HUES6 (cell line): ENCODE measurements around the gene ZNF433.

Source experiments
- H3K27ac ChIP-seq: 2 replicates; pipeline ENCODE4 v1.7.0; 2013; ENCODE audit warnings: low read depth, mild to moderate bottlenecking, low read length, inconsistent platforms
- H3K27me3 ChIP-seq: 2 replicates; pipeline ENCODE4 v1.6.1; 2013; ENCODE audit warnings: low read length; ENCODE audit not compliant: control insufficient read depth, insufficient read depth
- H3K36me3 ChIP-seq: 2 replicates; pipeline ENCODE4 v1.6.1; 2013; ENCODE audit warnings: low read length; ENCODE audit not compliant: control insufficient read depth, insufficient read depth
- H3K4me1 ChIP-seq: 2 replicates; pipeline ENCODE4 v1.6.1; 2013; ENCODE audit warnings: low read length; ENCODE audit not compliant: control insufficient read depth, insufficient read depth
- H3K4me3 ChIP-seq: 2 replicates; pipeline ENCODE4 v1.5.1; 2013; ENCODE audit warnings: low read depth, low read length
- H3K9ac ChIP-seq: one replicate; pipeline ENCODE4 v1.6.1; 2013; ENCODE audit warnings: mild to moderate bottlenecking, low read length
- H3K9me3 ChIP-seq: 2 replicates; pipeline ENCODE4 v1.6.1; 2013; ENCODE audit warnings: low read depth, low read length; ENCODE audit not compliant: control insufficient read depth, insufficient read depth

ZNF433 gene

GRCh38 chr19:11989112-11989456, 46.4 kb downstream of the ZNF433 start:
- Histone ChIP-seq H3K4me1 (no peaks in the 10 kb centered on the region), H3K36me3 (no peaks in the 10 kb centered on the region), H3K27me3 (no peaks in the 10 kb centered on the region), H3K9ac (no peak overlapping the region), H3K27ac (no peak overlapping the region), H3K4me3 (no peak overlapping the region), H3K9me3 (peaks cover 30% of the 10 kb centered on the region)

- Histone ChIP-seq H3K27me3 (no peaks in the 10 kb centered on the region), H3K4me1 (no peaks in the 10 kb centered on the region), H3K27ac (peak overlapping the region; percentile 62; the same call in 1 of the 2 replicates), H3K9ac (no peak overlapping the region), H3K36me3 (no peaks in the 10 kb centered on the region), H3K9me3 (peaks cover 33% of the 10 kb centered on the region), H3K4me3 (peak overlapping the region; percentile 85)
Observed at GRCh38 chr19:11987405-11988281, 47.8 kb downstream of the ZNF433 start.

- Histone ChIP-seq H3K9ac (no peak overlapping the region), H3K27ac (no peak overlapping the region)
Observed at GRCh38 chr19:11986754-11987153, 48.7 kb downstream of the ZNF433 start.

GRCh38 chr19:11984986-11985385, 50.5 kb downstream of the ZNF433 start:
- Histone ChIP-seq H3K27me3 (no peaks in the 10 kb centered on the region), H3K9ac (no peak overlapping the region), H3K27ac (no peak overlapping the region), H3K36me3 (no peaks in the 10 kb centered on the region), H3K4me1 (no peaks in the 10 kb centered on the region), H3K4me3 (no peak overlapping the region), H3K9me3 (peaks cover 50% of the 10 kb centered on the region)

More at GRCh38 chr19:11986754-11987153, 48.7 kb downstream of the ZNF433 start:
- Histone ChIP-seq H3K36me3 (no peaks in the 10 kb centered on the region), H3K4me3 (no peak overlapping the region), H3K9me3 (peaks cover 42% of the 10 kb centered on the region), H3K27me3 (no peaks in the 10 kb centered on the region), H3K4me1 (no peaks in the 10 kb centered on the region)

- Histone ChIP-seq H3K27me3 (no peaks in the 10 kb centered on the region), H3K9me3 (peaks cover 72% of the 10 kb centered on the region), H3K9ac (no peak overlapping the region), H3K4me3 (no peak overlapping the region), H3K4me1 (no peaks in the 10 kb centered on the region), H3K36me3 (no peaks in the 10 kb centered on the region; the same call in 1 of the 2 replicates), H3K27ac (no peak overlapping the region)
Observed at GRCh38 chr19:11982526-11982925, 53.0 kb downstream of the ZNF433 start.

DNA sequence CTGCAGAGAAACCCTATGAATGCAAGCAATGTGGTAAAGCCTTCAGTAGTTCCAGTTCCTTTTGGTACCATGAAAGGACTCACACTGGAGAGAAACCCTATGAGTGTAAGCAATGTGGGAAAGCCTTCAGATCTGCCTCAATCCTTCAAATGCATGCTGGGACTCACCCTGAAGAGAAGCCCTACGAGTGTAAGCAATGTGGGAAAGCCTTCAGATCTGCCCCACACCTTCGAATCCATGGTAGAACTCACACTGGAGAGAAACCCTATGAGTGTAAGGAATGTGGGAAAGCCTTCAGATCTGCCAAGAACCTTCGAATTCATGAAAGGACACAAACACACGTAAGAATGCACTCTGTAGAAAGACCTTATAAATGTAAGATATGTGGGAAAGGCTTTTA, 56.0 kb downstream of the ZNF433 start:
- H3K27me3 ChIP-seq = no peaks in the 10 kb centered on the region
- peaks cover 86% of the 10 kb centered on the region for H3K9me3 ChIP-seq
- H3K4me3 ChIP-seq = no peak overlapping the region; the same call in 1 of the 2 replicates
- H3K36me3 ChIP-seq = no peaks in the 10 kb centered on the region; the same call in 1 of the 2 replicates
- H3K27ac ChIP-seq = no peak overlapping the region
- no peak overlapping the region for H3K9ac ChIP-seq
- H3K4me1 ChIP-seq = no peaks in the 10 kb centered on the region

- Histone ChIP-seq H3K27me3 (no peaks in the 10 kb centered on the region), H3K36me3 (no peaks in the 10 kb centered on the region; the same call in 1 of the 2 replicates), H3K27ac (no peak overlapping the region), H3K4me3 (no peak overlapping the region), H3K4me1 (no peaks in the 10 kb centered on the region), H3K9ac (no peak overlapping the region), H3K9me3 (peaks cover 83% of the 10 kb centered on the region)
Observed at GRCh38 chr19:11978492-11979100, 56.9 kb downstream of the ZNF433 start.

DNA sequence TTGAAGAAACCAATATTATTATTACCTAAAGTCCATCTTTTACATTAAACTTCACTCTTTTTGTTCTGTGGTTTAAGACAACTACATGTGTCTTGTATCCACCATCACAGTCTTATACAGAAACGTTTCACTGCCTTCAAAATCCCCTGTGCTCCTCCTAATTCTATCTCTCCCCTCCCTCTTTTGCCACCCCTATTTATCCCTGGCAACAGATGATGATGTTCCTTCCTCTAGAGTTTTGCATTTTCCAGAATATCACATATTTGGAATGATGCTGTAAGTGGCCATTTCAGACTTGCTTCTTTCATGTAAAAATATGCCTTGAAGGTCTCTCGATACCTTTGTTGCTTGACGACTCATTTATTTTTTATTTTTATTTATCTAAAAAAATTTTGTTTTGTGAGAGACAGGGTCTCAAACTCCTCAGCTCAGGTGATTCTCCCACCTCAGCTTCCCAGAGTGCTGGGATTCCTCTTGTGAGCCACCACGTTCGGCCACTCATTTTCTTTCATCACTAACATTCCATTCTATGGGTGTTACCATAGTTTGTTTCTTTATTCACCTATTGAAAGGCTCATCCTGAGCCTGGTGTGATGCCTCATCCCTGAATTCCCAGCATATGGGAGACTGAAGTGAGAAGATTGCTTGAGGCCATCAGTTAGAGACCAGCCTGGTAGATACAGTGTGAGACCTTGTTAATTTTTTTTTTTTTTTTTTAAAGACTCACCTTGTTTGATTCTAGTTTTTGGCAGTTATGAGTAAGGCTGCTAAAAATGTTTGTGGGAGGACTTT, 62.3 kb downstream of the ZNF433 start:
- Histone ChIP-seq H3K27ac (no peak overlapping the region), H3K36me3 (no peaks in the 10 kb centered on the region; the same call in 1 of the 2 replicates), H3K4me3 (no peak overlapping the region), H3K4me1 (no peaks in the 10 kb centered on the region), H3K9me3 (peaks cover 70% of the 10 kb centered on the region), H3K27me3 (no peaks in the 10 kb centered on the region), H3K9ac (no peak overlapping the region)

- Histone ChIP-seq H3K27me3 (no peaks in the 10 kb centered on the region), H3K4me1 (no peaks in the 10 kb centered on the region), H3K4me3 (no peak overlapping the region), H3K9ac (no peak overlapping the region), H3K27ac (no peak overlapping the region), H3K9me3 (peaks cover 56% of the 10 kb centered on the region), H3K36me3 (no peaks in the 10 kb centered on the region)
Observed at GRCh38 chr19:11971041-11971440, 64.4 kb downstream of the ZNF433 start.

DNA sequence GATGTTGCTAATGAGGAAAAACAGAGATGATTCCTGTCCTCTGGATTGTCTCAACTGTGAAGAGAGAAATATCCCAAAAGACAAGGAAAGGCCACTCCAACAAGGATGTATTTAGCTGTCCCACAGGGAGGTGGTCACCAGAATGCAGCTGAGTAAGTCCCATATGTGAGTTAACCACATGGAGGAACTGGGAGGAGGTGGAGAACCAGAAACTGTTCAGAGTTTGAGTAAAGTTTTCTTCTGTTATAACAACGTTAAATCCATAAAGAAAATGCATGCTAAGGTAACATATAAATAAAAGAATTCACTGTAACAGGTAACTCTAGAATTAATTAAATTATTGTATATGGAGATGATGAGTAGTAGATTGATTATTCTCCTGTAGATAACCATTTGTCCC, 65.3 kb downstream of the ZNF433 start:
- no peaks in the 10 kb centered on the region for H3K36me3 ChIP-seq
- H3K4me1 ChIP-seq = no peaks in the 10 kb centered on the region
- H3K4me3 ChIP-seq = no peak overlapping the region
- H3K27ac ChIP-seq = no peak overlapping the region
- H3K9me3 ChIP-seq = peaks cover 49% of the 10 kb centered on the region
- H3K9ac ChIP-seq = no peak overlapping the region
- H3K27me3 ChIP-seq = no peaks in the 10 kb centered on the region; the same call in 1 of the 2 replicates
